Embryonic facial prominence (tissue), 1 donor: Measurements from ENCODE around the gene LBH.

Experiments
- DNase-seq: peaks from one replicate; pipeline ENCODE4 v3.0.0-alpha.2; 2016; ENCODE audit errors: extremely low spot score

LBH gene

DNA sequence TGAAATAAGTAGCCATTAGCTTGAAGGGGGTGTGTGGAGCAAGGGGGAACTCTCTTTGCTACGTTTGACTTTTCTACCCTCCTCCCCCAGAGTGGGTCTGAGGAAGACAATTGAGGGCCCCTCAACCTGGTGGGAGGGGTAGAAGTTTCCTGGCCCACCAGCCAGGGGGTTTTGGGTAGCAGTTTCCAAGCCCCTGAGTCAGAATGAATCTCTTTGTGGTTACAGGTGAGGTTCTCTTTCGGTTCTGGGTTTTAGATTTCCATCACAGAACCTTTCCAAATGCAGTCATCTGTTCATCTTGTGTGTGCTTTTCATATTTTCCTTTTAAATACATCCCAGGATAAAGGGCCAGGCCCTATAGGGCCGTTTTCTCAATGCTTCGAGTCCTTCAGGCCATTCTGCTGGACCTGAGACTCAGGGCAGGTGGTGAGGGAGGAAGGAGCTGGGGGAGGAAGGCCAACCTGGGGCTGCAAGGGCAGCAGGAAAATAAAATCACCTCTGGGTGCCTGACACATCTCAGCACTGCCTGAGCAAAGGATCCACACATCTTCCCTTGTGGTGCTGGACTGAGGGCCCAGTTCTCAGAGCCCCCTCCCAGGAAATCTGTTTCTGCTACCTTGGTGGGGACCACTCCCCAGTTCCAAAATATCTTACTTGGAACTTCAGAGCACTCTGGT lies 4.7 kb downstream of the LBH start:
- DNase-seq, result no peak

DNA sequence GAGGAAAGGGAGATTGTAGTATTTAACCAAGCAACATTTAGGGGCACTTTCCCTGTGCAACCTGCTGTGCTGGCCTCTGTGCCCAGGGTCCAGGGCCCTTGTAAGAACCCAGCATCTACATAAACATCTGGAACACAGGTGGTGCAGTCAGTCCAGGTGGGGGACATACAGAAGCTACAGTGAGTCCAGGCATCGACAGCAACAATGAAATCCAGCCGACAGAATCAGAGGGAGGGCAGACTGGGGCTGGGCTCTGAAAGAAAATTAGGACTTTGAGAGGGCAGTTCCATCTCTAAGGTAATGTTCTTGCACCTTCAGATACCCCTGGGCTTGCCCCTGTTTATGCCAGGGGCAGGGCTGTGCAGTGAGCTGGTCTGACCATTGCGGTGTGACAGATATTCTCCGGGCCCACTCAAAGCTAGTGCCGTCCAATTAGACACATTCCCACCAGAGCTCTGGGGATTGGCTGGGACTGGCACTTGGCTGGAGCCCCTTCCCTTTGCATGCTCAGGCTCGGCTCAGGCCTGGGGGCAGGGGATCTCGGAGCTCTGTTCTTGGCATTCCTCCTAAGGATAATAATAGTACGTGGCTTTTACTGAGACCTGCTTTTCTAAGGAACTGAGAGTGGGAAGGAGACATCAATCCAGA lies 5.4 kb downstream of the LBH start:
- DNase-seq, result no peak

DNA sequence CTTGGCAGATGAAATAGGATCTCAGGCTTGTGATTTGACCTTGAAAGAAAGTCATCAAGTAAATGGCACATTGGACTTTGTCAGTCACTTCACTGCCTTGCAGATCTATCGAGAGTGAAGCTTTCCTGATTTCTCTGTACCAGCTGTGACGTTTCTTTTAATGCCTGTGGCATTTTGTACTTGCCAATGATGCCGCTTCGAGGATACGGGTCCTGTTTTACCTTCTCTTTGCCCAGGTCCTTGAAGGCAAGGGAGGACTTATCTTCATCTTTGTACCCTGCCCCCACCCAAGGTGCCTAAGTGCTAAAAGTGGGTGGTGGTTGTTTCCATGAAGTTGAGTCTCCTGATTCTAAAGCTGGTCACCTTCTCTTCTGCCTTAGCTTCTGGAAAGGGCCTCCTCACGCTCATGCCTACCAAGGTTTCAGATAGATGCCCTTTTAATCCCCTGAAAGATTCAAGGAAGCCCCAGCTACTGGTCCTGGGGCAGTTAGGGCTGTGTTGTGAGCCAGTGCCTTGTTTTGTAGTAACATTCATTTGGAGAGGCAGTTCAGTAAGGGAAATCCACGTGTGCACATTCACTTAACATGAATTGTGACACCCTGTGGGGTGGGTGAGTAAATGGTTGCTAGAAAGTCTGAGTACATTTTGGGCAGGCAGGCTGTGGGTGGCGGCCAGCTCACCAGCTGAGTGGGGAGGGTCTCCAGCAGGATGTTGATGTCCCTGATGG lies 6.1 kb downstream of the LBH start:
- no peak for DNase-seq

DNA sequence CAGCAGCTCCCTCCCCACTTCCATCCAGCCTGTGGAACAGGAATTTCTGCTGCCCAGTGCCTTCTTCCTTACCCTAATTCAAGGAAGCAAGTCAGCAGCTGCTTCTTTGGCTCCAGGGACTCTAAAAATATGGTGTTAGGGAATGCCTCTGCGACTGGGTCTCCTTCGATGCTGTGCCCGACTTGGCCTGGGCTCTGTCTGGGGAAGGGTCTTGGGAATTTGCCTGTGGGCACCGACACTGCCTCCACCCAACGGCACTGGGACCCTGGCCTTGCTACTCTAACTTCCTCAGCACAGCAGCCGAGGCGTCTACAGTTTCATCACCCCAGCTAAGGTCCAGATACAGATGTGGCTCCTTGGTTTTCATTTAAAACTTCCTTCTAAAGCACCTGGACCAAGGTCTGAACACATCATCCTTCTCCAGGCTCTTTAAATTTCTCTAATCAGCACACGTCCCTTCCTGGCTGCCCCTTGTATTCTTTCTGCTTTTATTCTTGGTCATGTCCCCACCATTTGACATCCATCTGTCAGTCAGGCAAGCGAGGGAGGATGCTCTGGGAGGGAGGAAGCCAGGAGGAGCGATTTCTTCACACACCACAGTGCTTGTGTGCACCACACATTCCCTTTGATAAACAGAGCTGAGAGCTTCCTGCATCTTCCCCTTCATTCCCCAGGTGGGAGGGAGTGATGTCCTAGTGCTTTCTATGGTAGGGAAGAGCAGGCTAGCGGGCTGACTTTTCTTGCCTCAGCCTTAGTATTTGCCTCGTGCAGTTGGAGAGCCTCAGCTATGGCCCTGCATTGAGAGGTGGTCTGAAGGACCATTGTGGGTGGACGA lies 6.8 kb downstream of the LBH start:
- DNase-seq, result no peak

DNA sequence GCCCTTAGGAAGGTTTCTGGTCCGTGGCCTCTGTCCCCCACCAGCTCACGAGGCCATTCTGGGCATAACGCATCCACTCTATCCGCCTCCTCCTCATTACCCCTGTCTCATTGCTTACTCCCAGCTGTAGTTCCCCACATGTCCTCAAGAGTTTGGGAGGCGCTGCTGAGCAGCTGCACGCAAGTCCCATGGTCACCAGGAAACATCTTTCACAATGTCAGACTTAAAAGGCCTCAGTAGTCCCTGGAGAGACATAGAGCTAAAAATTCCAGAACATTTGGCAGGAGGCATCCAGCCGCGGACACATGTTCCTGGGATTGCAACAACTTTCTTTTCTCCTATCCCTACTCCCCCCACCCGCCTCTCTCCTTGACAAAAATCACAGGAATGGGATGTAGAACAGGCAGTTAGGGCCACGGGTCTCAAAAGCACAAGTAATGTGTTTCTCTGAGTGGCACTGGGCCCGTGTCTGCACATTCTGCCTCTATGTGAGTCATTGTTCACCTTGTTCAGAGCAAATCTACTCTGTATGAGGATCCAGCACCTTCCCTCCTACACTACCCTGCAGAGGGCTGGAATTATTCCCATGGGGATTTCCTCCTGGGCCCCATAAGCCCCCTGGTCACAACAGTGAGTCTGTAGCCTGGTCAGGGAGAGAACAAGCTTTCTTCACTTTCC lies 8.1 kb downstream of the LBH start:
- DNase-seq, result no peak

DNA sequence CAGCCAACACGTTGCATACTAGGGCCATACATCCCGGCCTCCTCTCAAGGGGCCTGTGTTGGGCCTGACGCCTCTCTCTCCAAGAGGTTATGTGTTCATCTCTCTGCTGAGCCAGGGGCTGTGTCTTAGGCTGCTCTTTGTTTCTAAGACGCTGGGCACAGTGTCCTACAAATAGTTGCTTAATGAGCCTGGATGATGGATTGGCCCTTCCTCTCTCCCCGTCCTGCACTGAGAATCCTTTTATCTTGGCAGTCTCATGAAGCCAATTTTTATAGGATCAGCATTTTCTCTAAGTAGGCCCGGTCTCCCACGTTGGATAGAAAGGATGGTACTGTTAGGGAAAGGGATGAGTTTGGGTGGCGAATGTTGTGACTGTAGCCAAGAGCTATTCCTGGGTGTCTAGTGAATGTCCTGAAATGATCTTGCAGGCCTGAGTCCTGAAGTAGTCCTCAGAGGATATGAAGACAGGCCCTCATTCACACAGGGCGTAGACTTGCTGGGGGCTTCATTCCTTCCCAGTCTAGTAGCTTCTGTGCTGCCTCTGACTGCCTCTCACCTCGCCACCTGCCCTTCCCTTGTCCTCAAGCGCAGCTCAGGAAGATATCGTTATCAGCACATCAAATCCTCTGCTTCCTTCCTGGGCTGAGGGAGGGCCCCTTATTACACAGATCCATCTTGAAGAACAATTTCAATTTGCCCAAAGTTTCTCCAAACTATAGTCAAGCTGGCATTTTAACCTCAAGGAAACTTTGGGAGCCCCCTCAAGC lies 8.8 kb downstream of the LBH start:
- DNase-seq, result no peak

DNA sequence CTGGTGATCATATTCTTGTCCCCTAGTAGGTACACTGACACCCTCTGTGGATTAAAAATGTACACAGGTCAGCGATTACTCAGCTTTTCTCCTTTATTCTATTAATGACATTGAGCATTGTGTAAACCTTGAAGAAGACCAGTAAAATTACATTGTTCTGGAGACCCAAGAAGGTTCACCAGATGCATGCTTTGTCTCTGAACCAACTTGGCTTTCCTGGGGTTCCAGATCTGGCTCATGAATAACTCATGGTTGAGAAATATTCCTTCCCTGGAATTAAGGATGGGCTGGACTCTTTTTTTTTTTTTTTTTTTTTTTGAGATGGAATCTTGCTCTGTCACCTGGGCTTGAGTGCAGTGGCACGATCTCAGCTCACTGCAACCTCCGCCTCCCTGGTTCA lies 11.9 kb downstream of the LBH start:
- DNase-seq, result no peak

DNA sequence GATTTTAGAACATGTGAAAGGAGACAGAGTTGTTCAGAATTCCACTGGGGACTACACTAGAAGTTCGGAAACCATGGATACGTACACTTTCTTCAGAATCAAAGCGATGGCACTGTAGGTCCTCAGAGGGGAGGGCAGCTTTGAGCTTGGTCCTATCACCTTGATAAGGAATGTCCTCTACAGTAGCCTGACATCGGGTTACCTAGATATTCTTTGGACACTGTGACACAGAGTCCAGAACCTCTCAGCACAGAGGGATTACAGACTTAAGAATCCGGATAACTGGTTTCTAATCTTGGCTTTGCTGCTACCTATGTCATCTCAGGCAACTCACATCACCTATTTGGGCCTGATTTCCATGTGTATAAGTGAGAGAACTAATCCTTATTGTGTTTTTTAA lies 14.0 kb downstream of the LBH start:
- no peak for DNase-seq

DNA sequence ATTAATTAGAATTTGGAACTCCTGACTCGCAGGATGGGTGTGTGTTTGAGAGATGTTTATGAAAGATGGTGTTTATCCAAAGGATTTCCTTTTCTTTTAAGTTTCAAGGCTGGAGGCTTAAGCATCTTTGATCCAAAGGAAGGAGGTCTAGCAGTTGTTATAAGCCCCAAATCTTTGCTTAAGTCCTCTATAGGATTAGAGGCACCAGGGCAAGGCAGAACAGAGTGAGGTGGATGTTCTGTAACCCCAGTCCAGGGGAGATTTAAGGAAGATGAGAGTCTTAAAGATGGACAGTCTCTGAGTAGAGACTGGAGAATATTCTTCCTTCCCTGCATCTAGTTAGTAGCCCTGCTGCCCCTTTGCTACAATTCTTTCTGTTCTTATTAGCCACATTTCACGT lies 17.5 kb downstream of the LBH start:
- peak; percentile 5 for DNase-seq

DNA sequence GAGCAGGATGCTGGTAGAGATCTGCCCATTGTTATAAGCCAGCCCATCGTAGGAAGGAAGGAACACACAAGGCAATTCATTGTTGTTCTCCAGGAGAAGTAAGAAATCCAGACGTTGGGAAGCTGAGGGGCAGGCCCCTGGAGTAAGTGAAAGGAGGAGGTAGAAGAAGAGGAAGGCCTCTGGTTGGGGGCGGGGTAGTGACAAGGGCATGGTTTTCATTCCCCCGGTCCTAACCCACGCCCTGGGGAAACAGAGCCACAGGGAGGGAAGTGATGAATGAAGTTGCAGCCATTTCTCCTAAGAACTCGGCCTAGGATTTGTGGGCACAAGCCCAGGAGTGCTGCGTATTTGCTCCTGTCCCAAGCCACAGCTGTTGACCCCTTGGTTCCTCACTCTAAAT lies 18.0 kb downstream of the LBH start:
- DNase-seq, result no peak

DNA sequence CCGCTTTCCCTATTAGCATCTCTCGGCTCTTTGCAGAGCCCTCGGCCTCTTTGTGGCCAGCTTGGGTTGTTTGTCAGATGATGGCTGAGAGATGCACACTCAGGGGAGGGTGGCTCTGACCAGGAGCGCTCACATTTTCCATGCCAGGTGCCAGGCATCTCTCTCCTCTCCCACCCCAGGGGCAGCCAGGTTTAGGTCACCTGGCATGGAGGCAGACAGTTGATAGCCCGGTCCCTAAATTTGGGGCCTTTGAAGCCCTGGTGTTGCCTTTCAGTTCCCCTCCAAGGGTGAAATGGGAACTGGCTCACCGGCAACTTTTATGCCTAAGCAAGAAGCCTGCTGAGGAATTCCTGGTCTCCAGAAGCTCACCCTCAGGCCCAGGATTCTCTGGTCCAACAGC lies 19.1 kb downstream of the LBH start:
- DNase-seq, result peak; percentile 3

DNA sequence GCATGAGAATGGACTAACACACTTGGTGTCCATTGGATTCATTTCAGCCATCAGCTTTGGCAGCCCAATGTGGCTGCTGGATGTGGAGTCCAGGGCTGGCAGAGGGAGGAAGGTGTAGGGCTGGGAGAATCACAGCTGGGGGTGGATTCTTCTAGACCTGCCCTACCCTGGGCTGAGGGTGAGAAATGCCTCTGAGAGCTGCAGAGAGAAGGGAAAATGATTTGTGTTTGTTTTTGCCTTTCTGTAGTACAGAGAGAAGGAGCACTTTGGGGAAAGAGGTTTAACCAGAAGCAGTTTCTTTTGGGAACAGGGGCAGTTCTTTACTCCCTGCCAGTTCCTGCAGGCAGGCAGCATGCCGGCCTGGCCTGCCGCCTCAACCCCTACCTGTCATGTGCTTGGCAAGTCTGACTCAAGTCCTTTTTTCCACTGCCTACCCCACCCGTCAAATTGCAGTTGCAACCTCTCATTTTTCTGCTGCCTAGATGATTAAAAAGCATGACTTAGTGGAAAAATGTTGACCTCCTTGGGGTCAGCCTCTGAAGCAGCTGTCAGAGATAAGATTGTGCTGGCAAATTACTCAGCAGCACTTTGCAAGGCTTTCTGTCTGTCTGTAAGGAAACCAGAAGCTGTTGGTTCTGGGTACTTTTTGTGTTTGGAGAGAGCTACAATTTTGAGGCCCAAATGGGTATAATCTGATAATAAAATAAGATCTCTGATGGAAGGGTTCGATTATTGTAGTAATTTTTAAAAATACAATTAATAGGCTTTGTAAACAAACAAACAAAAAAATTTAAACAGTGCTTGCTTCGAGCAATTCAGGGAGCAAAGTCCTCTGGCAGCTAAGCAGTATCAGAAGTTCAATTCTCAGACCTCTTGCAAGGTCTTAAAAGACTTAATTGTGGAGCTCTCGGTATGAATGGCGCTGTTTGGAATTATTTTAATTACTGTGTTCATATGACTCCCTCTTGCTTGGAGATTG lies 21.7 kb downstream of the LBH start:
- no peak for DNase-seq

DNA sequence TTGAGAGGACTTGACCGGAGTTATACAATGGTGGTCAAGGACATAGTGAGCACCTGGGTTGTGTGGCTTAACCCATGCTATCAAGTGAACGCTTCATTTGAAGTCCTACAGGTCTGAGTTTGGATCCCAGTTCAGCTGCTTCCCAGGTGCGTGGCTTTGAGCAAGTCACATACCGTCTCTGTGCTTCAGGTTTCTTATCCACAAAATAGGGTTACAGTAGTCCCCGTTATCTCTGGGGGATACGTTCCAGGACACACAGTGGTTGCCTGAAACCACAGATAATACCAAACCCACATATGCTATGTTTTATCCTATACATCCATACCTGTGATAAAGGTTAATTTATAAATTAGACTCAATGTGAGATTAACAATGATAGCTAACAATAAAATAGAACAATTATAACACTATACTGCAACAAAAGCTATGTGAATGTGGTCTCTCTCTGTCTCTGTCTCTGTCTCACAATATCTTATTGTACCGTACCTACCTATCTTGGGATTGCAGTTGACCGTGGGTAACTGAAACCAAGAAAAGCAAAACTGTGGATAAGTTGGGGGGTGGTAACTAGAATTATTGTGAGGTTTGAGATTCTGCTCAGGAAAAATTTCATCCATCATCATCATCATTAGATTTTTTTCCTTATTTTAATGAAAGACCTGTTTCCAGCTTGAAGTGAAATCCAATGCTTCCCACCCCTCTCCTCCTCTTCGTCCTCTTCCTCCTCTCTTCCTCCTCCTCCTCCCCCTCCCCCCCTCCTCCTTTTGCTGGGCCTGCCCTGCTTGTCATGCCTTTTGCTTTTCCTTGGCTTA lies 22.7 kb downstream of the LBH start:
- no peak for DNase-seq

DNA sequence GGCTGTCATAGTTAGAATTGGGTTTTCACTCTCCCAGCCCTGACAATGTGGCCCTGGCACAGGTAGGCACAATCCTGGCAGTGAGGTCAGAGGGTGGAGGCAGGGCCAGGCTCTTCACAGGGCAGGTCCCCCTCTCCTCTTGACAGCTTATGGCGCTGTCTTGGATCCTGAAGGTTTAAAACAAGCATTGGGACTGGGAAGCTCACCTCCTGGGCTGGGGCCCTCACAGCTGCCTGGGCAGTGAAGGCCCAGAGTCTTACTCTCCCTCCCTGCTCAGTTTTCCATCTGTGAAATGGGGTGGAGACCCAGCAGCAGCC lies 23.3 kb downstream of the LBH start:
- no peak for DNase-seq

DNA sequence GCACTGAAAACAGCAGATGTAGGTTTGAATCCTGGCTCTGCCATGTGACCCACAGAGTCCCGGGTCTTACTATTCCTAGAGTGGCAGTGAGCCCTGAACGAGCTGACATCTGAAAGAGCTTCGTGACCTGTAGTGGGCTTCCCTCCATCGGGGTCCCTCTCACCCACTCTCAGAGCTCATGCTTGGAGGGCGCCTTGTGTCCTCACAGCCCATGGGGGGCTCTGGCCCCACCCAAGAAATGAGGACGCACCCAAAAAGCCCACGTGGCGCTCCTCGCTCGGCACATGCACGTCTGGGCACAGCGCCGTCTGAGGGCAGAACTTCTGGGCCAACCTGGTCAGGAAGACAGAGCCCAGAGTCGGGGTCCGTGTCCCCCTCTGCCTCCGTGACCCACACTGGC lies 23.7 kb downstream of the LBH start:
- no peak for DNase-seq

DNA sequence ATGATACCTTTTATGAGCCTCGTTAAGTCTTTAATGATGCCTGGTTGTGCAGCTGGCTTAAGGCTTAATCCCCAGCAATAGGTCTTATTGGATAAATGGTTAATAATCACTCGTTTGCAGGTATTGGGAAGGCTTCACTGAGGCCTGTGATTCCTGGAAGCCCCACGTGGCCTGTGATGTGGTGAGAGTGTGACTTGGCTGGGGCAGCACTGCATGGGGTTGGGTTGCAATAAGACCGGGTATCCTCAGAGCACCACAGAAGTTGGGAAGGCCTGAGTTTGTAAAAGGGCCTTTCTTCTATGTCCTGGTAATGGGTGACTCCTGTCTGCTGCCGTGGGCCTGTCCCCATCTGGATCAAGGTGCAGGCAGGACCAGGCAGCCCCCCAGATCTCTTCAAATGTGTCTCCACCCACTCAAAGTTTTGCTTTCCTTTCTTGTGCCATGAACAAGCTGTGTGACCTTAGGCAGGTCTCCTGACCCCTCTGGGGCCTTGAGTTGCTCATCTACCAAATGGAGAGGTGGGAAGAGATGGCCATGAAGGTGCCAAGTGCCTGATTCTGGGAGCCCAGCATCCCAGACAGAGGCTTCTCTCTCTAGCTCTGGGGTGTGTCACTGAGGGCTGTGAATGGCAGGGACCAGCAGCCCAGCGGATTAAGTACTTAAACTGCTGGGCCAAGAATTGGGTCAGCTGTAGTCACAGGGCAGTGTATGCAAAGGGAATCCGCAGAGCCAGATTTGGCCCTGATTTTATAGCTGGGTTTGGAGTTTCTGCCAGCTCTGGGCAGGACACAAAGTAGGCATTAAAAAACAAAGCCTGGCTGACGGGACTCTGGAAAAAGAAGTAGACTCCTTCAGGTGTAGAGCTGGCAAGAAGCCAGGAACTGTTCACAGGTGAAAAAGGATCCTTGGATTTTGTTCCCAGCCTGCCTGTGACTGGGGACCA lies 24.4 kb downstream of the LBH start:
- no peak for DNase-seq

DNA sequence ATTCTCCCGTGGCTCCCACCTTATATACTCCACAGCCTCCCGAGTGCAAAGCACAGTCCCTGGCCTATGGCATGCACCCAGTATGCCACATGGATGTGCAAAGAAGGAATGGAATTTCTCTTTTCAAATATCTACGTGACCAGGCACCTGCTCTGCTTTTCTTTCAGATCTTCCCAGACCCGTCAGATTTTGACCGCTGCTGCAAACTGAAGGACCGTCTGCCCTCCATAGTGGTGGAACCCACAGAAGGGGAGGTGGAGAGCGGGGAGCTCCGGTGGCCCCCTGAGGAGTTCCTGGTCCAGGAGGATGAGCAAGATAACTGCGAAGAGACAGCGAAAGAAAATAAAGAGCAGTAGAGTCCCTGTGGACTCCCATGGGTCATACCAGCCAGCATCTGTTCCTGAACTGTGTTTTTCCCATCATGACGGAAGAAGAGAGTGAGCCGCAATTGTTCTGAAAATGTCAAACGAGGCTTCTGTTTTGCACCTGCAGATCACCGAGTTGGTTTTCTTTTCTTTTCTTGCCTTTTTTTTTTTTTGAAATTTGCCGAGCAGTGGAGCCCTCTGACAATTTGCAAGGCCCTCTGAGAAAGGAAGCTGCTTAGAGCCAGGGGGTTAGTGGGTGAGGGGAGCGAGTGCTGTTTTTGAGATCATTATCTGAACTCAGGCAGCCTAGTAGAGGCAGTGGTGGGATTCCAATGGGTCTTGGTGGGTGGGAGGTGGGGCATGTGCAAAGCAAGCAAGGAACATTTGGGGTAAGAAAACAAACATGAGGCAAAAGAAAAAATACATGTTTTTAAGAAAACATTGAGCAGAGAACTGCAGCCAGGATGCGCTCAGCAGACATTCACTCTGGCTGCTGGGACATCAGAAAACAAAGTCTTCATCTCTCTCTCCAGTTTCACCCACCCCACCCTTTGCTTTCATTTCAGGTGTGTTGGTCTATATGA lies 26.2 kb downstream of the LBH start:
- no peak for DNase-seq
